ENCODE measurements around the gene OPHN1. TPM values are rescaled to one million over a fixed set of nuclear protein-coding genes. Genes with fewer than 3 reads are reported as not detected.

OPHN1 gene
- total RNA-seq, 1 donor from 2014 or later, result 10.9 TPM

- TF ChIP-seq, protein P1, sequence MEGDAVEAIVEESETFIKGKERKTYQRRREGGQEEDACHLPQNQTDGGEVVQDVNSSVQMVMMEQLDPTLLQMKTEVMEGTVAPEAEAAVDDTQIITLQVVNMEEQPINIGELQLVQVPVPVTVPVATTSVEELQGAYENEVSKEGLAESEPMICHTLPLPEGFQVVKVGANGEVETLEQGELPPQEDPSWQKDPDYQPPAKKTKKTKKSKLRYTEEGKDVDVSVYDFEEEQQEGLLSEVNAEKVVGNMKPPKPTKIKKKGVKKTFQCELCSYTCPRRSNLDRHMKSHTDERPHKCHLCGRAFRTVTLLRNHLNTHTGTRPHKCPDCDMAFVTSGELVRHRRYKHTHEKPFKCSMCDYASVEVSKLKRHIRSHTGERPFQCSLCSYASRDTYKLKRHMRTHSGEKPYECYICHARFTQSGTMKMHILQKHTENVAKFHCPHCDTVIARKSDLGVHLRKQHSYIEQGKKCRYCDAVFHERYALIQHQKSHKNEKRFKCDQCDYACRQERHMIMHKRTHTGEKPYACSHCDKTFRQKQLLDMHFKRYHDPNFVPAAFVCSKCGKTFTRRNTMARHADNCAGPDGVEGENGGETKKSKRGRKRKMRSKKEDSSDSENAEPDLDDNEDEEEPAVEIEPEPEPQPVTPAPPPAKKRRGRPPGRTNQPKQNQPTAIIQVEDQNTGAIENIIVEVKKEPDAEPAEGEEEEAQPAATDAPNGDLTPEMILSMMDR (IDR thresholded peaks at IDR 0.05), result no peak
- DNase-seq (ENCODE audit: extremely low spot score, unreplicated experiment), result no peak
- Mint-ChIP-seq H3K4me1 (ENCODE audit: unreplicated experiment) (peaks cover 5% of the 10 kb centered on the region), H3K9me3 (ENCODE audit: unreplicated experiment) (no peaks in the 10 kb centered on the region), H3K27me3 (ENCODE audit: unreplicated experiment) (no peaks in the 10 kb centered on the region), H3K36me3 (ENCODE audit: unreplicated experiment) (no peaks in the 10 kb centered on the region), H3K27ac (ENCODE audit: unreplicated experiment) (no peak overlapping the region), H3K4me3 (ENCODE audit: unreplicated experiment) (no peak overlapping the region)
These were observed 21.6 kb downstream of the OPHN1 start for GRCh38 chrX:68411729-68412128.

DNA sequence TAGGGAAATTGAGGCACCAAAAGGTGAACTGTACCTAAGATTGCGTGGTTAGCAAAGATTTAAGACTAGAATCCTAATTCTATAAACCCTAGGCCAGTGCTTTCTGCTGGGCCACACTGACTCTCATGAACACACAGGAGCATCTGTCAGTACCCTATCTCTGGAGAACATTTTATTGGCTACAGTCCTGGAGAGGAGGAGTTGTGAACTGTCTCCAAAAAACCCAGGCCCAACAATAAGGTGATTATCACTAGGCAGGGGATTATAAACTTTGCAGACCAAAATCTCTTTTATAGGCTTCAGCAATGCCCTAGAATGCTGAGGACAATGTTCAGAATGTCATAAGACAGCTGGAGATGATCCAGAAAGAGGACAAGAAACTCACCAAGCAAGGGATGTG, 24.1 kb downstream of the OPHN1 start:
- no peak for DNase-seq (ENCODE audit: extremely low spot score, unreplicated experiment)
- Mint-ChIP-seq H3K9me3 (ENCODE audit: unreplicated experiment) (no peaks in the 10 kb centered on the region), H3K27me3 (ENCODE audit: unreplicated experiment) (no peaks in the 10 kb centered on the region), H3K4me1 (ENCODE audit: unreplicated experiment) (no peaks in the 10 kb centered on the region), H3K36me3 (ENCODE audit: unreplicated experiment) (no peaks in the 10 kb centered on the region), H3K4me3 (ENCODE audit: unreplicated experiment) (no peak overlapping the region), H3K27ac (ENCODE audit: unreplicated experiment) (no peak overlapping the region)
- TF ChIP-seq, protein P1 (IDR thresholded peaks at IDR 0.05), result no peak

- no peaks in the 10 kb centered on the region for H3K27me3 Mint-ChIP-seq (ENCODE audit: unreplicated experiment)
- no peak for DNase-seq (ENCODE audit: extremely low spot score, unreplicated experiment)
- TF ChIP-seq, protein P1 (IDR thresholded peaks at IDR 0.05), result no peak
- H3K9me3 Mint-ChIP-seq (ENCODE audit: unreplicated experiment), result peaks cover 25% of the 10 kb centered on the region
- H3K4me3 Mint-ChIP-seq (ENCODE audit: unreplicated experiment), result no peak overlapping the region
- no peak overlapping the region for H3K27ac Mint-ChIP-seq (ENCODE audit: unreplicated experiment)
- H3K4me1 Mint-ChIP-seq (ENCODE audit: unreplicated experiment), result no peaks in the 10 kb centered on the region
- H3K36me3 Mint-ChIP-seq (ENCODE audit: unreplicated experiment), result no peaks in the 10 kb centered on the region
These were observed 29.8 kb downstream of the OPHN1 start for GRCh38 chrX:68403522-68403921.

- Mint-ChIP-seq H3K36me3 (ENCODE audit: unreplicated experiment) (no peaks in the 10 kb centered on the region), H3K9me3 (ENCODE audit: unreplicated experiment) (peaks cover 25% of the 10 kb centered on the region), H3K27me3 (ENCODE audit: unreplicated experiment) (no peaks in the 10 kb centered on the region), H3K4me3 (ENCODE audit: unreplicated experiment) (no peak overlapping the region), H3K27ac (ENCODE audit: unreplicated experiment) (no peak overlapping the region), H3K4me1 (ENCODE audit: unreplicated experiment) (no peaks in the 10 kb centered on the region)
- TF ChIP-seq, protein P1 (IDR thresholded peaks at IDR 0.05), result no peak
- no peak for DNase-seq (ENCODE audit: extremely low spot score, unreplicated experiment)
These were observed 30.3 kb downstream of the OPHN1 start for GRCh38 chrX:68403038-68403437.

DNA sequence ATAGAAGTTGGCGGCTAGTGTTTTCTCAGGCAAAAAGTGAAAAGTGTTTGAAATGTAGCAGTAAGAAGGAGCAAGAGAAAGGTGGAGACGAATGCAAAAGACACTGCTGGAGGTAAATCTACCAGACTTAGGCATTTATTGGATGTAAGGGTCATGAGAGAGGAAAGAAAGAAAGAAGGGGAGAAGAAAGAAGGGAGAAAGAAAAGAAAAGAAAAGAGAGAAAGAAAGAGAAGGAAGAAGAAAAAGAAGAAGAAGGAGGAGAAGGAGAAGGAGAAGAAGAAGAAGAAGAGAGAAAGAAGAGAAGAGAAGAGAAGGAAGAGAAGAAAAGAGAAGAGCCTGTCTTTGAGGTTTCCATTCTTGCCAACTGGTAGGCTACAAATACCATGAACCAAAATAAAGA, 31.2 kb downstream of the OPHN1 start:
- TF ChIP-seq, protein P1 (IDR thresholded peaks at IDR 0.05), result no peak
- no peaks in the 10 kb centered on the region for H3K36me3 Mint-ChIP-seq (ENCODE audit: unreplicated experiment)
- no peak for DNase-seq (ENCODE audit: extremely low spot score, unreplicated experiment)
- H3K4me3 Mint-ChIP-seq (ENCODE audit: unreplicated experiment), result no peak overlapping the region
- H3K27me3 Mint-ChIP-seq (ENCODE audit: unreplicated experiment), result no peaks in the 10 kb centered on the region
- no peak overlapping the region for H3K27ac Mint-ChIP-seq (ENCODE audit: unreplicated experiment)
- H3K9me3 Mint-ChIP-seq (ENCODE audit: unreplicated experiment), result peaks cover 25% of the 10 kb centered on the region
- H3K4me1 Mint-ChIP-seq (ENCODE audit: unreplicated experiment), result no peaks in the 10 kb centered on the region

Measured in osteocyte (in vitro differentiated cells).